CD4-positive, CD25-positive, alpha-beta regulatory T cell (primary cell): ENCODE results near the gene AP2A1. TPM values are rescaled to one million over a fixed set of nuclear protein-coding genes. Genes with fewer than 3 reads are reported as not detected.
A peak's percentile ranks its signal among the peaks of the same experiment; 100 is the strongest.

Experiments used
- ATAC-seq, 2 donors: fragments of 150-1000 bp; cut with Tn5 transposase; one replicate each; pipeline ENCODE4 v1.10.0; 2021; ENCODE audit warnings: low read depth in 2 of 2, moderate number of reproducible peaks in 2 of 2, moderate library complexity in 1 of 2
- DNase-seq, 3 donors: peaks; one replicate each; pipeline versions ENCODE4 v3.0.0 to v3.0.0-alpha.2; 2012 to 2022; ENCODE audit warnings: mixed read lengths in 1 of 3
- H3K27ac ChIP-seq: one replicate; pipeline ENCODE4 v1.7.0; 2013; ENCODE audit warnings: mild to moderate bottlenecking, low read length; ENCODE audit not compliant: insufficient read depth, poor library complexity, severe bottlenecking
- H3K27me3 ChIP-seq: one replicate; pipeline ENCODE4 v1.7.0; 2013; ENCODE audit warnings: low read length; ENCODE audit not compliant: control insufficient read depth, insufficient read depth
- H3K36me3 ChIP-seq: one replicate; pipeline ENCODE4 v1.7.0; 2013; ENCODE audit warnings: mild to moderate bottlenecking, low read length, moderate library complexity; ENCODE audit not compliant: control insufficient read depth, insufficient read depth
- H3K4me1 ChIP-seq: 2 replicates; pipeline ENCODE4 v1.7.0; 2013; ENCODE audit warnings: mild to moderate bottlenecking, low read length; ENCODE audit not compliant: insufficient read depth, control insufficient read depth, poor library complexity, severe bottlenecking
- H3K4me3 ChIP-seq: one replicate; pipeline ENCODE4 v1.7.0; 2013; ENCODE audit warnings: low read depth, mild to moderate bottlenecking, low read length, moderate library complexity
- H3K9me3 ChIP-seq, 2 experiments: 1 replicate in 1 of 2; 2 replicates in 1 of 2; pipeline ENCODE4 v1.7.0; 2013; ENCODE audit warnings: low read length in 2 of 2, mild to moderate bottlenecking in 1 of 2, moderate library complexity in 1 of 2; ENCODE audit not compliant: control insufficient read depth in 2 of 2
- H3K27ac Mint-ChIP-seq, 3 donors: one replicate each; pipeline ENCODE4 v1.8.0; 2020 to 2022; ENCODE audit warnings: mild to moderate bottlenecking in 3 of 3, mixed read lengths in 3 of 3, moderate library complexity in 2 of 3
- H3K27me3 Mint-ChIP-seq: one replicate; pipeline ENCODE4 v1.8.0; 2022; ENCODE audit warnings: mild to moderate bottlenecking, mixed read lengths
- H3K36me3 Mint-ChIP-seq: one replicate; pipeline ENCODE4 v1.8.0; 2020; ENCODE audit warnings: mixed read lengths
- H3K4me1 Mint-ChIP-seq, 4 donors: one replicate each; pipeline ENCODE4 v1.8.0; 2020 to 2022; ENCODE audit warnings: mixed read lengths in 4 of 4, mild to moderate bottlenecking in 1 of 4
- H3K4me3 Mint-ChIP-seq, 4 donors: one replicate each; pipeline ENCODE4 v1.8.0; 2020 to 2022; ENCODE audit warnings: mild to moderate bottlenecking in 4 of 4, mixed read lengths in 4 of 4, moderate library complexity in 3 of 4
- H3K9me3 Mint-ChIP-seq, 7 donors: one replicate each; pipeline ENCODE4 v1.8.0; 2020 to 2022; ENCODE audit warnings: mixed read lengths in 7 of 7, mild to moderate bottlenecking in 3 of 7, moderate library complexity in 2 of 7
- polyA plus RNA-seq, 4 donors: library from polyadenylated mRNA; unstranded; fragments of 300-500 nt; fragmentation: Illumina TruSeq; gene quantifications; one replicate each; pipeline ENCODE4 v1.2.3, GENCODE V29; 2021
- total RNA-seq: library from RNA; stranded (reverse); gene quantifications from one replicate; pipeline ENCODE4 v1.2.3, GENCODE V29; 2022

The AP2A1 gene
- total and polyA plus RNA-seq, 5 donors from 2014 or later, result 5.2 to 49.5 (median 6.0) TPM

DNA sequence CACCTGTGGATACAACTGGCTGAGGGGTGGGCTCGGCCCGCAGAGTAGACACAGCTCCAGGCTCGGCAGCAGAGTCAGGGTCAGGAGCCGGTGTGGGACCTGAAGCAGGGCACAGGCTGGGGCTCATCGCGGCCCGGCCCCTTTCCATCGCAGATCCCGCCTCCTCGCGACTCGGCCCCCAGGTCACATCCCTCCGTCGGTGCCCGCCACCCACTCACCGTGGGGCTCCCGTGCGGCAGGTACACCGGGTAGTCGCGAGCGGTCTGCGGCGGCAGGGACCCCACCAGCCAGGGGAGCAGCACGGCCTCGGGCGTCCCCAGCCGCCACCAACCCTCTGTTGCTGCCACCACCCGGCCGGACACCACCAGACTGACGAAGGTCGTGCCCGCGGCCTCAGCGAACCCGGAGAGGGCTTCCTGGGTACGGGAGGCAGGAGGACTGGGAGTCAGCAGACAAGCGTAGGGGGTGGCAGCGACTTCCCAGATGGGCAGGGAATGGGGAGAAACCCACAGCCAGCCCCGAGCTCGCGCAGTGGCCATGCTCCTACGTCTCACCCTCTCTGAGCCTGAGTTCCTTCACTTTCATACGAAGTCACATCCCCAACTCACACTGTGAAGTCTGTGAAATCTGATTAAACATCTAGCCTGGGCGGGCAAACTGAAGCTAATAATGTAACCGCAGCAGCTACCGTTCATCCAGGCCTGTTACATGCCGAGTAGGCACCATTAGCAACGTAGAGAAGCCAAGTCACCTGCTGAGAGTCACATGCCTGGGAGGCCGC is 42.5 kb downstream of the AP2A1 start:
- Histone ChIP-seq H3K27me3 (no peaks in the 10 kb centered on the region), H3K9me3 (no peaks in the 10 kb centered on the region), H3K4me3 (peak overlapping the region; percentile 59), H3K36me3 (peaks cover 1% of the 10 kb centered on the region), H3K27ac (peak overlapping the region; percentile 75), H3K4me1 (peaks cover 33% of the 10 kb centered on the region)
- Mint-ChIP-seq H3K27ac (peak overlapping the region in 2 of 3 donors; percentile 87 to 94), H3K4me1 (peaks cover 8 to 48% (median 18%) of the 10 kb centered on the region in 4 donors), H3K4me3 (peak overlapping the region; percentile 92 to 94 (median 94)), H3K36me3 (peaks cover 6% of the 10 kb centered on the region), H3K27me3 (no peaks in the 10 kb centered on the region), H3K9me3 (no peaks in the 10 kb centered on the region)
- DNase-seq (peak; percentile 53 to 59 (median 58)), ATAC-seq (peak; percentile 16 to 31)

DNA sequence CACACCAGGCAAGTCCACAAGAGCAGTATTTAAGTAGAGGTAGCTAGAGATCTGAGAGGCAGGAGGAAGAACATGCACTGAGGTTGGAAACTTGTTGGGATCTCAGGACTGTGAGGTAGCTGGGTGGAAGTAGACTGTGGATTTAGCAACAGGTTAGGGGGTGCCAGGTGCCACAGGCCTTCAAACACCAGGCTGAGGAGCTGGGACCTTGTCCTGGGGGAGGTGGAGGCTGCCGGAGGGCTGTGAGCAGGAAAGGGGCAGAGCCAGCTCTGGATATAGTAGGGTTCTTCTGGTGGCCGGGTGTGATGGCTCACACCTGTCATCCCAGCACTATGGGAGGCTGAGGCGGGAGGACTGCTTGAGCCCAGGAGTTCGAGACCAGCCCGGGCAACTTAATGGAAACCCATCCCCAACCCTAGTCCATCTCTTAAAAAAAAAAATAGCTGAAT is 43.2 kb downstream of the AP2A1 start:
- Mint-ChIP-seq H3K36me3 (peaks cover 6% of the 10 kb centered on the region), H3K9me3 (no peaks in the 10 kb centered on the region), H3K4me3 (peak overlapping the region; percentile 89 to 94 (median 93)), H3K4me1 (peaks cover 8 to 51% (median 22%) of the 10 kb centered on the region in 4 donors), H3K27ac (peak overlapping the region; percentile 43 to 87 (median 84)), H3K27me3 (no peaks in the 10 kb centered on the region)
- Histone ChIP-seq H3K4me1 (peaks cover 33% of the 10 kb centered on the region), H3K9me3 (no peaks in the 10 kb centered on the region), H3K36me3 (no peaks in the 10 kb centered on the region), H3K4me3 (peak overlapping the region; percentile 59), H3K27me3 (no peaks in the 10 kb centered on the region), H3K27ac (peak overlapping the region; percentile 75)
- ATAC-seq (no peak), DNase-seq (no peak)

DNA sequence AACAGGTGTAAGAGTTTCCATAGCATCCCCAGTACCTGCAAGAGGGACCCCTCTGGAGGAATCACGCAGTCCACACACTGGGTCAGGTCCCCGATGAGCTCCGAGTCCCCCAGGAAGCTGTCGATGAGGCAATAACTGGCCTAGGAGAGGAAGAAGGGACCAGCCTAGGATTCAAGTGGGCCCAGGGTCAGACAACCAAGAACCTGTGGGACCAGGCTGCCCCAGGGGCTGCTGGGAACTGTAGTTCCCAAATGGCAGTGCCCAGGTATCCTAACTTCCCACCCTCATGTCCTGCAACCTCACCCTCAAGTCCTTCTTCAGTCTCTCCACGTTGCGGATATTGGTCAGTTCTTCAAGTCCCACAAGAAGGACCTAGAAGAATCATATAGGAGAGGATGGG is 44.5 kb downstream of the AP2A1 start:
- no peaks in the 10 kb centered on the region for H3K9me3 Mint-ChIP-seq
- H3K4me3 Mint-ChIP-seq, result peak overlapping the region; percentile 75 to 95 (median 94)
- peaks cover 2% of the 10 kb centered on the region for H3K36me3 Mint-ChIP-seq
- peaks cover 8 to 49% (median 21%) of the 10 kb centered on the region in 4 donors for H3K4me1 Mint-ChIP-seq
- Histone ChIP-seq H3K4me3 (no peak overlapping the region), H3K4me1 (peaks cover 33% of the 10 kb centered on the region), H3K9me3 (no peaks in the 10 kb centered on the region), H3K27ac (no peak overlapping the region), H3K36me3 (no peaks in the 10 kb centered on the region), H3K27me3 (no peaks in the 10 kb centered on the region)
- no peak overlapping the region for H3K27ac Mint-ChIP-seq
- no peaks in the 10 kb centered on the region for H3K27me3 Mint-ChIP-seq
- DNase-seq (no peak), ATAC-seq (no peak)

DNA sequence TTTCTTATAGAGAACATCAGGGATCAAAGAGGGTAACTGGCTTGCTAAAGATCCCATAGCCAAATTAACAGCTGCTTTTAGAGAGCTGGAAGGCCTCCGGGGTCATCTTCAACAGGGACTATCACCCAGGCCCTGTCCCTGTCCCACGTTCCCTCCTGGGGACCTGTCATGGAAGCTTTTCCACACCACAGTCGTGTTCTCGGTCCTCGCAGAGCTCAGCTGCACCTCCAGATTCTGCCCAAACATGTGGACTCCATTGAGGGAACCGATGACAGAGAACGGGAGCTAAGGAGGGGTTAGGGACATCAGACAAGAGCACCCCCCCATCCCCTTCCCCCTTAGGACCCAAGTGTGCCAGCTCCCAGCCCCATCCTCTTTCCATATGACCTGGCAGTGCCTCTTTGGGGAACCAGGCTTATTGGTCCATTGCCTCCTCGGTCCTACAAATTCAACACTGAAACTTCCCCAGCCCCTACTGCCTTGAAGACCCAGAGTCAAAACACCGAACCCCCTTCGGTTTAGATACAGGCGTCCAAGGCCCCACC is 45.7 kb downstream of the AP2A1 start:
- no peaks in the 10 kb centered on the region for H3K27me3 ChIP-seq
- no peaks in the 10 kb centered on the region for H3K36me3 ChIP-seq
- peak overlapping the region; percentile 98 for H3K4me3 ChIP-seq
- no peak for ATAC-seq
- H3K27ac ChIP-seq, result peak overlapping the region; percentile 96
- no peaks in the 10 kb centered on the region for H3K9me3 ChIP-seq
- Mint-ChIP-seq H3K36me3 (no peaks in the 10 kb centered on the region), H3K9me3 (no peaks in the 10 kb centered on the region), H3K4me1 (peaks cover 11 to 55% (median 25%) of the 10 kb centered on the region in 4 donors), H3K4me3 (peak overlapping the region; percentile 93 to 95 (median 94)), H3K27me3 (no peaks in the 10 kb centered on the region), H3K27ac (peak overlapping the region; percentile 96 to 99 (median 99))
- no peak for DNase-seq
- H3K4me1 ChIP-seq, result peaks cover 40% of the 10 kb centered on the region

DNA sequence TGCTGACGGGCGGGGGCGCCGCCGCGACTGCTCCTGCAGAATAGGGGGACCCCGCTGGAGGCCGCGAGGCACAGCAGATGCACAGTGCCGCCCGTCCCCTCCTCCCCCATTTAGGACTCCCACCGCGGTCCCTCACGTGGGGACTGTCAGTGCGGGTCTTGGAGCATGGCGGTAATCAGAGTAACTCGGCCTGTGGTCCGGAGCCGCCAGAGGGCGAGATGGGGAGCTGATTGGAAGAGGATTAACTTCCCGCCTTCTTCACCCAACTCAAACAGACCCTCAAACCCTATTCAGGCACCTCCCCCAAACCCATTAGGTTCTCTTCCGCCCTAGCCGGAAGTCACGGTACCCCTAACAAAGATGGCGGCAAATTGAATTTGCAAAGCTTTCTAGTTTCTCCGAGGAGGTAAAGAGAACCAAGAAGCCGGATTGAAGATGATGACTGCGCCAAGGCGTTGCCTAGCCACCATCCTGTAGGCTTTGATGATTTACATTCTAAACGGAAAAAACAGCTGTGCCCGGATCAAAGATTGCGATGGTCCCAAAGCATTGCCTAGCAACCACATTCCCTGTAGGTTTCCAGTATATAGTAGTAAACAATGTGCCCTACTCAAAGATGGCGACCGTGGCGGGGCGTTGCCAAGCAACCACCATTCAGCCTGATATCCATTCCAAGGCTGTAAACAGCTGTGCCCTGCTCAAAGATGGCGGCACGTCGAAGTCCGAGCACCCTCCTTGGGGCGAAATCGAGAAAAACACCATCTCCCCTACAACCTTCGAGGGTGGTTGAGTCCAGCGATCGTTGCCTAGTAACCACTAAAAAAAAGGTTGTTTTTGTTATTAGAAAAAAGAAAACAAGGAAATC is 46.4 kb downstream of the AP2A1 start, which contains the start of gene FUZ:
TSS of gene FUZ (minus strand) at position 296 of the 865 bp plus-strand sequence. CDS start at position 110, 186 bp downstream.
- H3K4me1 ChIP-seq, result peaks cover 40% of the 10 kb centered on the region
- peaks cover 11 to 54% (median 28%) of the 10 kb centered on the region in 4 donors for H3K4me1 Mint-ChIP-seq
- H3K27ac Mint-ChIP-seq, result peak within 1 kb of the TSS; percentile 96 to 99 (median 99)
- no peaks in the 10 kb centered on the region for H3K36me3 Mint-ChIP-seq
- no peaks in the 10 kb centered on the region for H3K9me3 ChIP-seq
- H3K27ac ChIP-seq, result peak within 1 kb of the TSS; percentile 96
- H3K27me3 ChIP-seq, result no peaks in the 10 kb centered on the region
- no peaks in the 10 kb centered on the region for H3K9me3 Mint-ChIP-seq
- H3K36me3 ChIP-seq, result no peaks in the 10 kb centered on the region
- no peaks in the 10 kb centered on the region for H3K27me3 Mint-ChIP-seq
- ATAC-seq (peak; percentile 60 to 62), DNase-seq (peak; percentile 91 to 97 (median 92))
- H3K4me3 Mint-ChIP-seq, result peak within 1 kb of the TSS; percentile 93 to 95 (median 94)
- H3K4me3 ChIP-seq, result peak within 1 kb of the TSS; percentile 98

DNA sequence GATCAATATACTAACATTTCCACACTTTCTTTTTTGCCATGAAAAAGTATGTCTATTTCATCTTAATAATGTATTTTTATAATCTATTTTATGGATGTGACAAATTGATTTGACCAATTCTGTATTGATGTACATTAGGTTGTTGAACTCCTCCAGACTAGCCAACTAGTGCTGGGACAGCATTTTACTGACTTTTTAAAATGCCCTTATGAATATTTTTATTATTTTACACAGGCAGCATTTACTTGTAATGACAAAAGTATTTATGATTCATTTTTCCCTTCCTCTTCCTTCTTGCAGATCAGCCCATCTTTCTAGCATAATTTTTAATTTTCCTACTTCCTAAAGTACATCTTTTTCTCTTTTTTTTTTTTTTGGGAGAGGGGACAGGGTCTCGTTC is 47.2 kb downstream of the AP2A1 start:
- no peaks in the 10 kb centered on the region for H3K9me3 Mint-ChIP-seq
- ATAC-seq (no peak), DNase-seq (no peak)
- Histone ChIP-seq H3K36me3 (no peaks in the 10 kb centered on the region), H3K4me3 (peak overlapping the region; percentile 98), H3K27ac (peak overlapping the region; percentile 96), H3K9me3 (no peaks in the 10 kb centered on the region), H3K4me1 (peaks cover 44% of the 10 kb centered on the region), H3K27me3 (no peaks in the 10 kb centered on the region)
- no peaks in the 10 kb centered on the region for H3K36me3 Mint-ChIP-seq
- H3K27ac Mint-ChIP-seq, result peak overlapping the region in 2 of 3 donors; percentile 96 to 99
- H3K4me1 Mint-ChIP-seq, result peaks cover 11 to 54% (median 29%) of the 10 kb centered on the region in 4 donors
- no peaks in the 10 kb centered on the region for H3K27me3 Mint-ChIP-seq
- peak overlapping the region; percentile 81 to 95 (median 94) for H3K4me3 Mint-ChIP-seq

DNA sequence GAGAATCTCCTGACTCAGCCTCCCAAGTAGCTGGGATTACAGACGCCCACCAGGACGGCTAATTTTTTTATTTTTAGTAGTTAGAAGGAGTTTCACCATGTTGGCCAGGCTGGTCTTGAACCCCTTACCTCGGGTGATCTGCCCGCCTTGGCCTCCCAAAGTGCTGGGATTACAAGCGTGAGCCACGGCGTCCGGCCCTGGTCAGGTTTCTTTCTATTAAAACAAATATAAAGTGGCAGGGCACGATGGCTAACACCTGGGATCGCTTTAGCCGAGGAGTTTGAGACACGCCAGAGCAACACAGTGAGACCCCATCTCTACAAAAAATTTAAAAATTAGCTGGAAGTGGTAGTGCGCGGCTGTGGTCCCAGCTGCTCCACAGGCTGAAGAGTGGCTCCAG is 49.8 kb downstream of the AP2A1 start:
- H3K36me3 Mint-ChIP-seq, result no peaks in the 10 kb centered on the region
- peak overlapping the region; percentile 98 for H3K27ac ChIP-seq
- no peak overlapping the region for H3K4me3 ChIP-seq
- peaks cover 39% of the 10 kb centered on the region for H3K4me1 ChIP-seq
- ATAC-seq (no peak), DNase-seq (no peak)
- H3K4me1 Mint-ChIP-seq, result peaks cover 11 to 61% (median 30%) of the 10 kb centered on the region in 4 donors
- no peaks in the 10 kb centered on the region for H3K9me3 ChIP-seq
- H3K36me3 ChIP-seq, result peaks cover 4% of the 10 kb centered on the region
- no peaks in the 10 kb centered on the region for H3K27me3 ChIP-seq
- no peaks in the 10 kb centered on the region for H3K27me3 Mint-ChIP-seq
- no peaks in the 10 kb centered on the region for H3K9me3 Mint-ChIP-seq
- H3K4me3 Mint-ChIP-seq, result peak overlapping the region in 1 of 4 donors; percentile 90
- H3K27ac Mint-ChIP-seq, result peak overlapping the region in 1 of 3 donors; percentile 100
